MM.1S (cell line): Measurements from ENCODE around the gene SLC5A6.

Source experiments
- CTCF ChIP-seq: fragments of 300-600 bp; sonication (generic); IDR thresholded peaks from 2 replicates; pipeline ENCODE4 v1.5.1; 2016; ENCODE audit warnings: antibody characterized with exemption, low read length, mixed read lengths
- EZH2 ChIP-seq: fragments of 300-600 bp; sonication (generic); optimal IDR thresholded peaks from 2 replicates; pipeline ENCODE3; 2017; ENCODE audit warnings: low read depth, mild to moderate bottlenecking, antibody characterized with exemption, low read length, mixed read lengths
- EZH2phosphoT487 ChIP-seq: fragments of 300-600 bp; sonication (generic); IDR thresholded peaks from 2 replicates; pipeline ENCODE4 v1.6.1; 2018; ENCODE audit warnings: antibody characterized with exemption, low read length

- TF ChIP-seq CTCF (no peak), EZH2 (no peak), EZH2phosphoT487 (no peak)
These were observed 15.4 kb upstream of the SLC5A6 start for GRCh38 chr2:27227501-27227900.
